Osteocyte (in vitro differentiated cells): ENCODE data around the gene GPC6. TPM values are rescaled to one million over a fixed set of nuclear protein-coding genes. Genes with fewer than 3 reads are reported as not detected.

Experiments used
- DNase-seq: peaks from one replicate; pipeline ENCODE4 v3.0.0; 2021; ENCODE audit warnings: mixed read lengths; ENCODE audit not compliant: unreplicated experiment; ENCODE audit errors: extremely low spot score
- H3K27ac Mint-ChIP-seq: one replicate; pipeline ENCODE4 v1.8.0; 2021; ENCODE audit warnings: mild to moderate bottlenecking, mixed read lengths; ENCODE audit not compliant: unreplicated experiment
- H3K27me3 Mint-ChIP-seq: one replicate; pipeline ENCODE4 v1.8.0; 2021; ENCODE audit warnings: mixed read lengths; ENCODE audit not compliant: unreplicated experiment
- H3K36me3 Mint-ChIP-seq: one replicate; pipeline ENCODE4 v1.8.0; 2021; ENCODE audit warnings: mixed read lengths; ENCODE audit not compliant: unreplicated experiment
- H3K4me1 Mint-ChIP-seq: one replicate; pipeline ENCODE4 v1.8.0; 2021; ENCODE audit warnings: mixed read lengths; ENCODE audit not compliant: unreplicated experiment
- H3K4me3 Mint-ChIP-seq: one replicate; pipeline ENCODE4 v1.8.0; 2021; ENCODE audit warnings: mild to moderate bottlenecking, moderate library complexity, mixed read lengths; ENCODE audit not compliant: unreplicated experiment
- H3K9me3 Mint-ChIP-seq: one replicate; pipeline ENCODE4 v1.8.0; 2021; ENCODE audit warnings: mixed read lengths; ENCODE audit not compliant: unreplicated experiment
- total RNA-seq: library from RNA; stranded (reverse); gene quantifications from 2 replicates; pipeline ENCODE4 v1.2.1, GENCODE V29; 2021
- TF ChIP-seq, protein P1 (sequence below): fragments of 200-600 bp; sonication (generic); IDR thresholded peaks from 2 replicates; pipeline ENCODE4 v1.5.0; 2021; ENCODE audit warnings: antibody characterized with exemption, mild to moderate bottlenecking, moderate library complexity

The GPC6 gene
- total RNA-seq, 1 donor from 2014 or later = 125 TPM

GRCh38 chr13:94028650-94029049, 802.0 kb downstream of the GPC6 start:
- Mint-ChIP-seq H3K36me3 (peaks cover 21% of the 10 kb centered on the region), H3K9me3 (no peaks in the 10 kb centered on the region), H3K27ac (no peak overlapping the region), H3K27me3 (no peaks in the 10 kb centered on the region), H3K4me1 (peaks cover 26% of the 10 kb centered on the region), H3K4me3 (no peak overlapping the region)
- TF ChIP-seq, protein P1, sequence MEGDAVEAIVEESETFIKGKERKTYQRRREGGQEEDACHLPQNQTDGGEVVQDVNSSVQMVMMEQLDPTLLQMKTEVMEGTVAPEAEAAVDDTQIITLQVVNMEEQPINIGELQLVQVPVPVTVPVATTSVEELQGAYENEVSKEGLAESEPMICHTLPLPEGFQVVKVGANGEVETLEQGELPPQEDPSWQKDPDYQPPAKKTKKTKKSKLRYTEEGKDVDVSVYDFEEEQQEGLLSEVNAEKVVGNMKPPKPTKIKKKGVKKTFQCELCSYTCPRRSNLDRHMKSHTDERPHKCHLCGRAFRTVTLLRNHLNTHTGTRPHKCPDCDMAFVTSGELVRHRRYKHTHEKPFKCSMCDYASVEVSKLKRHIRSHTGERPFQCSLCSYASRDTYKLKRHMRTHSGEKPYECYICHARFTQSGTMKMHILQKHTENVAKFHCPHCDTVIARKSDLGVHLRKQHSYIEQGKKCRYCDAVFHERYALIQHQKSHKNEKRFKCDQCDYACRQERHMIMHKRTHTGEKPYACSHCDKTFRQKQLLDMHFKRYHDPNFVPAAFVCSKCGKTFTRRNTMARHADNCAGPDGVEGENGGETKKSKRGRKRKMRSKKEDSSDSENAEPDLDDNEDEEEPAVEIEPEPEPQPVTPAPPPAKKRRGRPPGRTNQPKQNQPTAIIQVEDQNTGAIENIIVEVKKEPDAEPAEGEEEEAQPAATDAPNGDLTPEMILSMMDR = no peak
- no peak for DNase-seq

DNA sequence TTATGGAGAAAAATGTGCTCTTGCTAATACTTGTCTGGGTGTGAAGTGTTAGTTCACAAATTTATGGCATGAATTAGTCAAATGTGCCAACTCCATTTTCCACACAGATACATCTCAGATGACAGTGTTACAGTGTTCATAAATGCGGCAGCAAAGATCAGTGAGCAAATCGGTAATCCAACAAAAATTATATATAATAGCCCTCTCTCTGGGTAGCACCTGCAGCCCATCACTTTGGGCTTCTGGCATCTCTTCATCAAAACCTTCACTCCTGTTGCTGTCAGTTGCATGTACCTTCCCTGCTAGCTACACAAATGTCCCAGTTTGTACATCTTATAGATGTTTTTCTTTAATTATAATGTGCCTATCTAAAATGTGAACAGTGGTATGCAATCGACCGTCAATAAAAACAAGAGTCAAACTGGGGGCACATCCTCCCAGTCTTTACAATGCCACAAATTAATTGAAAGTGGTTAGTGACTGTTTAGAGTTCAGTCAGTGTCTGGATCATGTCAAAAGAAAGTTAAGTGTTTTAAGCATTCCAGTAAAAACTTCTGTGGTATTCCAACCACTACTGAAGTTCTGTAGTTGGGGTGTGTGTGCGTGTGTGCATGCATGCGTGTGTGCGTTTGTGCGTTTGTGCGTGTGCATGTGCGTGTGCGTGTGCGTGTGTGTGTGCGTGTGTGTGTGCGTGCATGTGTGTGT, 804.0 kb downstream of the GPC6 start:
- H3K27me3 Mint-ChIP-seq = no peaks in the 10 kb centered on the region
- DNase-seq = no peak
- H3K27ac Mint-ChIP-seq = no peak overlapping the region
- H3K36me3 Mint-ChIP-seq = peaks cover 15% of the 10 kb centered on the region
- H3K4me1 Mint-ChIP-seq = peaks cover 41% of the 10 kb centered on the region
- TF ChIP-seq, protein P1 = no peak
- H3K4me3 Mint-ChIP-seq = no peak overlapping the region
- H3K9me3 Mint-ChIP-seq = no peaks in the 10 kb centered on the region

DNA sequence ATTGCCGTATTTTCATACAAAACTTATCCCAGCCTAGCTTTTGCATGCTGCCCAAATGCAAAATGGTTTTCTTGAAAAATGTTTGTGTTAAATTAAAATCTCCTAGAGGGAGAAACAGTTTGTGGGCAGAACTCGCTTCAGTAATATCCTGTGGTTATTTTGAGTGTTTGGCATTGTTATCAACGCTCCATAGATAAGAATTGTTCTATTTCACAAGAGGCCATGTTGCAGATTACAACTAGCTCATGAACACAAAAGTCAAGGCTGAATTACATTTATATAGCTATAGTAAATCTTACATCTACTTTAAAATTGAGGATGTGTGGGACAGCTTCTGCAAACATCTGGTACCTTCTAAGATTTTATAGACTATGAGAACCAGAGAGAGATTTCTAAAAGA, 805.0 kb downstream of the GPC6 start:
- Mint-ChIP-seq H3K27me3 (no peaks in the 10 kb centered on the region), H3K9me3 (no peaks in the 10 kb centered on the region), H3K4me1 (peaks cover 48% of the 10 kb centered on the region), H3K36me3 (peaks cover 13% of the 10 kb centered on the region), H3K27ac (no peak overlapping the region), H3K4me3 (no peak overlapping the region)
- DNase-seq = no peak
- TF ChIP-seq, protein P1 = no peak

DNA sequence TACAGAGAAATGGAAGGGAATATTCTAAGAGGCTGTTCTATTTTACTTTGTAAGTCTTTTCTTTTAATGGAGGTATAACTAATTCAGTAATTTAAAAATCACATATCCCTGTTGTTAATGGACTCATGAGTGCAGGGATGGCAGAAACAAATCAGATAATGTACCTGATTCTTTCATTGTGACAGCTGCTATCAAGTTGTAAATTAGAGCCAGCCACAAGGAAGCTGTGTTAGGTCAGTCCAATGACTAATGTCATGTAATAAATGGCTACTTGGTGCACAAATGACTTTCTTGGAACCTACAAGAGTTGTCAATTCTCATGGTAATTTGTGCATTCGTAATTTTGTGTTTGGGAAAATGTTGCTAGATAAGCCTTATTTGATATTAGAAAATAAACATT, 806.5 kb downstream of the GPC6 start:
- DNase-seq = no peak
- Mint-ChIP-seq H3K4me3 (no peak overlapping the region), H3K27ac (peak overlapping the region; percentile 90), H3K27me3 (no peaks in the 10 kb centered on the region), H3K36me3 (peaks cover 11% of the 10 kb centered on the region), H3K4me1 (peaks cover 48% of the 10 kb centered on the region), H3K9me3 (no peaks in the 10 kb centered on the region)
- TF ChIP-seq, protein P1 = no peak

- no peaks in the 10 kb centered on the region for H3K27me3 Mint-ChIP-seq
- peaks cover 11% of the 10 kb centered on the region for H3K36me3 Mint-ChIP-seq
- peak overlapping the region; percentile 90 for H3K27ac Mint-ChIP-seq
Measured at GRCh38 chr13:94033830-94034642, 807.4 kb downstream of the GPC6 start.

More at GRCh38 chr13:94033830-94034642, 807.4 kb downstream of the GPC6 start:
- DNase-seq = no peak
- Mint-ChIP-seq H3K4me1 (peaks cover 42% of the 10 kb centered on the region), H3K9me3 (no peaks in the 10 kb centered on the region), H3K4me3 (peak overlapping the region; percentile 63)
- TF ChIP-seq, protein P1 = no peak
